BJ (cell line): Measurements from ENCODE around the gene PSMB3. TPM values are rescaled to one million over a fixed set of nuclear protein-coding genes. Genes with fewer than 3 reads are reported as not detected.

Experiments
- CTCF ChIA-PET: fragments of 350-600 bp; formaldehyde crosslinking; extraction: SDS; loops from one replicate; lab custom pipeline; 2021; ENCODE audit warnings: antibody characterized with exemption, inconsistent platforms; lab: Yijun Ruan, JAX
- POLR2A ChIA-PET: fragments of 300-600 bp; sonication (Branson Sonifier 250); formaldehyde crosslinking; extraction: SDS; loops from one replicate; lab custom pipeline; 2021; ENCODE audit warnings: antibody characterized with exemption; lab: Charles Lee
- DNase-seq: peaks from one replicate; pipeline ENCODE4 v3.0.0-alpha.2; 2011; ENCODE audit warnings: low read depth
- H3K27me3 ChIP-seq: 2 replicates; pipeline ENCODE4 v1.6.0; 2011; ENCODE audit warnings: low read length; ENCODE audit not compliant: control insufficient read depth, insufficient read depth
- H3K36me3 ChIP-seq: 2 replicates; pipeline ENCODE4 v1.5.1; 2011; ENCODE audit warnings: low read length; ENCODE audit not compliant: control insufficient read depth, insufficient read depth
- H3K4me3 ChIP-seq: 2 replicates; pipeline ENCODE4 v1.5.1; 2011; ENCODE audit warnings: low read depth, mild to moderate bottlenecking, control low read depth, low read length
- CTCF ChIP-seq: IDR thresholded peaks from 2 replicates; pipeline ENCODE4 v1.5.1; 2011; ENCODE audit warnings: low read depth, mild to moderate bottlenecking, control low read depth, inconsistent platforms, low read length, moderate library complexity; ENCODE audit not compliant: insufficient read depth
- polyA plus RNA-seq: library from polyadenylated mRNA; depleted of rRNA; stranded (reverse); fragments of >200 nt; gene quantifications from 2 replicates; pipeline ENCODE4 v1.2.3, GENCODE V29; 2011

PSMB3 gene
- polyA plus RNA-seq, 1 experiment: 337 TPM

- H3K4me3 ChIP-seq: no peak overlapping the region
- no peak for TF ChIP-seq CTCF
- ChIA-PET POLR2A (no interaction called here), CTCF (interaction anchor here (0.6 to 2.4 kb wide), 6 partner anchors 20 to 376 kb away, joined by 3 to 10 read pairs (median 4); partner anchors contain the start of gene CISD3)
- H3K36me3 ChIP-seq: peaks cover 30% of the 10 kb centered on the region
- no peak for DNase-seq
- H3K27me3 ChIP-seq: no peaks in the 10 kb centered on the region
Observed at GRCh38 chr17:38710985-38711384, 41.6 kb upstream of the PSMB3 start.

DNA sequence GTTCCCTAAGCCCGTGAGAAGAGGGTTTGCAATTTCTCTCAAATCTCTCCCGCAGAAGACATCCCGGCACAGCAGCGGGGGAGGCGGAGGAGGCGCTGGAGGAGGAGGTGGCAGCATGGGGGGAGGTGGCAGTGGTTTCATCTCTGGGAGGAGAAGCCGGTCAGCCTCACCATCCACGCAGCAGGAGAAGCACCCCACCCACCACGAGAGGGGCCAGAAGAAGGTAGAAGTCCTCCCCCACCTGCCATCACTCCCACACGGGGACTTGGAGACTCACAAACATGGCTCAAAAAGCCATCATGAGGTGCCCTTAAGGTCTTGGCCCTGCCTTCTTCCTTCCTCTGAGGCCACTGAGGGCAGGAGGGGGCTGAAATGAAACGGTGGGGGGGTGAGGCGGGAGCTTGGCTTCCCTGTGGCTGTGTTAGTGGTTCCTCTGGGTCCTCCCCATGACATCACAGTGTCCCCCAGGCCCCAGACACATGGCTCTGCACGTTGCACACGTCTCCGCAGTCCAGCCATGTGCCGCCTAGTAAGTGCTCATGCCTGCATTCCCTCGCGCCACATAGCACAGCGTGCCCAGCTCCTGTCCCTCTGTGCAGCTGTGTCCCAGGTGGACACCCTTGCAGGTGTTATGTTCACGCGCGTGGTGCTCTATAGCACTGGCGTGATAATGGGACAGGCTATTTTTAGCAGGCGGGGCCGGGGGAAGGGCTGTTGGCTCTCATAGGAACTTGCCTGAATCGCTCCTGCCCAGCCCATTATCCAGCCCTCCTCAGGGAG, 40.6 kb upstream of the PSMB3 start:
- no peak for DNase-seq
- H3K4me3 ChIP-seq: no peak overlapping the region
- no peak for TF ChIP-seq CTCF
- ChIA-PET CTCF (interaction anchor here (0.8 to 1.1 kb wide), 2 partner anchors 19 to 35 kb away, joined by 4 read pairs; no protein-coding TSS in a partner anchor), POLR2A (no interaction called here)
- H3K27me3 ChIP-seq: no peaks in the 10 kb centered on the region
- peaks cover 38% of the 10 kb centered on the region for H3K36me3 ChIP-seq

DNA sequence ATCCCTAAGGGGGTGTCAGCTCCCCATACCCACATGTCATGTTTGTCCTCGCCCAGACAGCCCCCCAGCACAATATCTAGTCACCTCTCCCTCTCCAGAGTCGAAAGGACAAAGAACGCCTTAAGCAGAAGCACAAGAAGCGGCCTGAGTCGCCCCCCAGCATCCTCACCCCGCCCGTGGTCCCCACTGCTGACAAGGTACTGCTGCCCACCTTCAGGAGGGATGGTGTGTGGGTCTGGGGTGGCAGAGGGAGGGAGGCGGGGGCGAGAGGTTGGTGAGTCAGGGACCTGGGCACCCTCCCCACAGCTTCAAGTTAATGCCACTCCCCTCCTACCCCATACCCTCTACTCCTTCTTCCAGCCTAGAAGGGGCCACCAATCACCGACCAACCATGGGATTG, 39.9 kb upstream of the PSMB3 start:
- Histone ChIP-seq H3K4me3 (no peak overlapping the region), H3K27me3 (no peaks in the 10 kb centered on the region), H3K36me3 (peaks cover 43% of the 10 kb centered on the region)
- ChIA-PET CTCF (interaction anchor here (0.8 kb wide), 1 partner anchor 18 kb away, joined by 4 read pairs; no protein-coding TSS in a partner anchor), POLR2A (no interaction called here)
- no peak for DNase-seq
- no peak for TF ChIP-seq CTCF

DNA sequence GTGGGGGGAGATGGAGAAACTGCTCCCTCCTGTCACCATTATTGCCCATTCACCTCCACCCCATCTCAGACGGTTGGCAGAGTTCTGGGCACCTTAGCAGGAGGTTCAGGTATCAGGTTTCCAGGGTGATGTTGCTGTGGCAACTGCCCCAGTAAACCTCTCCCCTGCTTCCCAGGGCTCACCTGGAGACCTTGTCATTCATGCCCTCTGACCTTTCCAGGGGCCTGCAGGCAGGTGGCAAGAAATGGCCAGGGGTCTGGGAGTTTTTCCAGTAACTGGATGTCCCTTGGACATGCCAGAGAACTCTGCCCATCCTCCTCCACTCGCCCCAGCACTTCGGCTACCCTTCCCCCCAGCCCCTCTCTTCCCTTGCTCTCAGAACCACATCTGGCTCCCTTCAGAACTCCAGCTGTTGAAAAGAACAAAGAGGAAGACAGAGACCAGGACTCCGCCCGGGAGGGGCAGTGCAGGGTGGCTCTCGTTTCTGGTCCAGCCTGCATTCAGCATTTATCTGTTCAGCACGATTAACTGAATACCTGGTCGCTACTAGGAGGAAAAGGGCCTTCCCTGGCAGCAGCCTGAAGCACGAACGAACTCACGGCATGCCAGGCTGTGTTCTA, 39.0 kb upstream of the PSMB3 start:
- CTCF ChIA-PET: no interaction called here

More for the DNA sequence above, 39.0 kb upstream of the PSMB3 start:
- POLR2A ChIA-PET: no interaction called here
- Histone ChIP-seq H3K4me3 (no peak overlapping the region), H3K36me3 (peaks cover 43% of the 10 kb centered on the region), H3K27me3 (no peaks in the 10 kb centered on the region)
- no peak for DNase-seq
- no peak for TF ChIP-seq CTCF
